A673 (cell line): ENCODE data around the gene ENHO. TPM values are rescaled to one million over a fixed set of nuclear protein-coding genes. Genes with fewer than 3 reads are reported as not detected.

Experiments used
- BruUV-seq: library from RNA; stranded (reverse); fragments of 400-500 nt; replicated peaks from 2 replicates; lab custom pipeline; 2021; lab: Mats Ljungman, UMichigan
- CTCF ChIA-PET: fragments of 300-600 bp; sonication (Branson Sonifier 250); formaldehyde crosslinking; loops from one replicate; lab custom pipeline; 2022; ENCODE audit warnings: antibody characterized with exemption; lab: Charles Lee
- POLR2A ChIA-PET: fragments of 300-600 bp; sonication (Branson Sonifier 250); formaldehyde crosslinking; loops from one replicate; lab custom pipeline; 2022; ENCODE audit warnings: antibody characterized with exemption; ENCODE audit not compliant: low non-redundant PET; lab: Charles Lee
- DNase-seq: peaks from one replicate; pipeline ENCODE4 v3.0.0-alpha.2; 2015; ENCODE audit warnings: low spot score
- H3K27ac ChIP-seq: fragments of 200-600 bp; sonication (generic); 2 replicates; pipeline ENCODE4 v1.5.1; 2016; ENCODE audit warnings: mixed run types, low read depth, mild to moderate bottlenecking, mixed read lengths, antibody characterized with exemption, low read length; ENCODE audit not compliant: poor library complexity, severe bottlenecking
- H3K27me3 ChIP-seq: fragments of 200-600 bp; sonication (generic); replicated peaks from 2 replicates; pipeline ENCODE4 v1.6.1; 2017; ENCODE audit warnings: mixed run types, low read depth, mild to moderate bottlenecking, mixed read lengths, antibody characterized with exemption, low read length; ENCODE audit not compliant: insufficient read depth, poor library complexity
- H3K36me3 ChIP-seq: fragments of 200-600 bp; sonication (generic); 2 replicates; pipeline ENCODE4 v1.6.1; 2016; ENCODE audit warnings: mixed run types, mild to moderate bottlenecking, mixed read lengths, antibody characterized with exemption, low read length; ENCODE audit not compliant: insufficient read depth, poor library complexity, severe bottlenecking
- H3K4me1 ChIP-seq: fragments of 200-600 bp; sonication (generic); 2 replicates; pipeline ENCODE4 v1.6.1; 2017; ENCODE audit warnings: mixed run types, mild to moderate bottlenecking, mixed read lengths, antibody characterized with exemption, low read length; ENCODE audit not compliant: insufficient read depth, poor library complexity, severe bottlenecking
- H3K4me3 ChIP-seq: fragments of 200-600 bp; sonication (generic); 2 replicates; pipeline ENCODE4 v1.5.1; 2016; ENCODE audit warnings: low read depth, mixed run types, mild to moderate bottlenecking, mixed read lengths, low read length; ENCODE audit not compliant: poor library complexity, severe bottlenecking
- H3K9me3 ChIP-seq: fragments of 200-600 bp; sonication (generic); 2 replicates; pipeline ENCODE4 v1.6.1; 2016; ENCODE audit warnings: mixed run types, low read depth, mild to moderate bottlenecking, mixed read lengths, antibody characterized with exemption, low read length; ENCODE audit not compliant: poor library complexity, severe bottlenecking
- CTCF ChIP-seq: fragments of 300-800, 200-600 bp; sonication (generic); conservative IDR thresholded peaks from 2 replicates; pipeline ENCODE4 v1.5.1; 2017; ENCODE audit warnings: low read depth, mild to moderate bottlenecking, antibody characterized with exemption, low read length, moderate library complexity, mixed read lengths
- EZH2 ChIP-seq: fragments of 200-600 bp; sonication (generic); IDR thresholded peaks from 2 replicates; pipeline ENCODE4 v1.6.1; 2017; ENCODE audit warnings: borderline replicate concordance, low read depth, mild to moderate bottlenecking, mixed read lengths, antibody characterized with exemption, low read length; ENCODE audit not compliant: poor library complexity, severe bottlenecking
- intact Hi-C: fragments of 100-400 bp; cut with micrococcal nuclease; formaldehyde crosslinking; loops from one replicate; pipeline ENCODE4 v1.10.0; 2022; ENCODE audit not compliant: unreplicated experiment
- total RNA-seq: library from RNA; stranded (reverse); gene quantifications from 2 replicates; pipeline ENCODE4 v1.2.3, GENCODE V29; 2021

The ENHO gene
- total RNA-seq, 1 experiment from 2014 or later = 1.2 TPM

- TF ChIP-seq EZH2 = no peak
- no peak for TF ChIP-seq CTCF
- Histone ChIP-seq H3K4me3 (no peak overlapping the region), H3K27me3 (no peaks in the 10 kb centered on the region), H3K4me1 (peaks cover 9% of the 10 kb centered on the region), H3K9me3 (no peaks in the 10 kb centered on the region), H3K36me3 (no peaks in the 10 kb centered on the region), H3K27ac (no peak overlapping the region)
- no TSS peak for BruUV-seq
- CTCF ChIA-PET = no interaction called here
- no peak for DNase-seq
- intact Hi-C loops = no loop called here
- POLR2A ChIA-PET = no interaction called here
Measured at GRCh38 chr9:34558919-34559623, 36.3 kb upstream of the ENHO start.

GRCh38 chr9:34558364-34558763 is 35.6 kb upstream of the ENHO start:
- H3K27me3 ChIP-seq = no peaks in the 10 kb centered on the region
- TF ChIP-seq EZH2 (no peak), CTCF (no peak)
- no peak overlapping the region for H3K27ac ChIP-seq
- no peak overlapping the region for H3K4me3 ChIP-seq
- peaks cover 9% of the 10 kb centered on the region for H3K4me1 ChIP-seq
- no peak for DNase-seq
- H3K36me3 ChIP-seq = no peaks in the 10 kb centered on the region
- BruUV-seq = no TSS peak
- no peaks in the 10 kb centered on the region for H3K9me3 ChIP-seq
- intact Hi-C loops = no loop called here
- POLR2A ChIA-PET = no interaction called here
- CTCF ChIA-PET = no interaction called here

- Histone ChIP-seq H3K27me3 (no peaks in the 10 kb centered on the region), H3K9me3 (no peaks in the 10 kb centered on the region), H3K36me3 (no peaks in the 10 kb centered on the region), H3K27ac (no peak overlapping the region), H3K4me1 (peaks cover 9% of the 10 kb centered on the region), H3K4me3 (no peak overlapping the region)
- BruUV-seq = no TSS peak
- POLR2A ChIA-PET = no interaction called here
- intact Hi-C loops = no loop called here
- TF ChIP-seq CTCF (no peak), EZH2 (no peak)
- no peak for DNase-seq
- CTCF ChIA-PET = no interaction called here
Measured at GRCh38 chr9:34557426-34558321, 34.9 kb upstream of the ENHO start.
